Measurements from ENCODE around the gene DDB1.
"Not testable (repeated sequence)": the region's sequence is repeated elsewhere in the genome, so short reads cannot be mapped to it uniquely, and the experiment has no call there.

The DDB1 gene

GRCh38 chr11:61265357-61265756 lies 67.5 kb downstream of the DDB1 start:
- no peak for FAIRE-seq

DNA sequence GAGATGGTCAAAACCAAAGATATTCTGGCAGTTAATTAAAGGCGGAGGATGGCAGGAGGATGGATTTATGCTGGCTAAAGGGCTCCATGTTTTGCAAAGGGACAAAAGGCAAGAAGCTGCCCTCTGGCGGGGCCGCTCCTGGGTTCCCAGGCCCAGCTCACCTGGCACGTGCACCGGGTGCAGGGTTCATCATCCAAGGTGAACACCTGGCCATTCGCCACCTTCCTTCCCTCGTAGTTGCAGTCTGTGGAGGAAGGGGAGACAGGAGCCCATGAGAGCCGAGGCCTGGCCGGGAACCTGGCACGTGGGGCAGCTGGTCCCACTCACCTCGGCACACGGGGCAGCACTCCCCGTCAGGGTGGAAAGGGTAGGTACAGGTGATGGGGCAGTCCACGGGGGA lies 68.1 kb downstream of the DDB1 start:
- FAIRE-seq: no peak

GRCh38 chr11:61264371-61264770 lies 68.5 kb downstream of the DDB1 start:
- no peak for FAIRE-seq

DNA sequence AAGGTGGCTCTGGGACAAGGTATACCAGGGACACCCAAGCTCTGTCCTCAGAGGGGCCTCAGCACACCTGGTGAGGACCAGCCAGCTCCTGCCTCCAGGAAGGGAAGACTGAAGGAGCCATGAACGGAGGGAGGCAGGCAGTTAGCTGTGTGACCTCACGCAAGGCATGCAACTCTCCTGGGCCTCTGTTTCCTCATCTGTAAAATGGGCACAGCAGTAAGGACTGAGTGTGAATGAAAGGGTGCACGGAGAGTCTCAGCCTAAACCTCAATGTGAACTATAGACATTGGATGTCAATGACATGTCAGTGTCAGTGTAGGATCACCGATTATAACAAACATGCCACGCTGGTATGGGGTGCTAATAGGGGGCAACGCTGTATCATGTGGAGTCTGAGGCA lies 73.5 kb downstream of the DDB1 start:
- FAIRE-seq: no peak

GRCh38 chr11:61258546-61258945 lies 74.4 kb downstream of the DDB1 start:
- FAIRE-seq: no peak

- FAIRE-seq: no peak
Observed at GRCh38 chr11:61256710-61257482, 76.0 kb downstream of the DDB1 start.

DNA sequence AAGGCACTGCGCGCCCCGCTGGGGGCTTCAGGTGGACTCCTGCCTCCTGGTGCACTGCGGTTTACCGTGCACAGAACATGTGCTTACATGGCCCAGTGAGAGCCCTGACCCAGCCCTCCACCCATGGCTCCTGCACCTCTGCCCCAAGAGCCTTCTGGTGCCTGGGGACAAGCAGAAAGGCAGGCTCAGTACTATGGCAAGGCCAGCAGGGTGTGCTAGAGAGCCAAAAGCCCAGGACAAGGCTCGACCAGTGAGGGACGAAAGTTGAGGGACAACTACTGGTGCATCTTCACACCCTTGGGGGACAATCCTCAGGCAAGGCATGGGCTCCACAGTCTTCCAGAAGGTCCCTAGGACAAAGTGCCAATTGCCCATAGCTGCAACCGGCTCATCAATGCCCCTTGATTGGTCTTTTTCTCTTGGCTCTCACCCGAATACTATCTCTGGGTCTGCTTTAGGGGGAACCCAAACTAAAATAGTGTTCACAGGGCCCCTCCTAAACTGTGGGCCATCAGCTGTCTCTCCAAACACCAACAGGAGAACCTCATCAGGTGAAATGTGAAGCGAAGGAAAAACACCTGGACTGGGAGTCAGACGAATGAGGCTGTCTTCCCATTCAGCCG lies 78.4 kb downstream of the DDB1 start:
- no peak for FAIRE-seq

- FAIRE-seq: not testable (repeated sequence)
Observed at GRCh38 chr11:61252332-61252731, 80.6 kb downstream of the DDB1 start.

- FAIRE-seq: not testable (repeated sequence)
Observed at GRCh38 chr11:61250796-61251765, 81.8 kb downstream of the DDB1 start.
